Breast epithelium (tissue), 3 donors: Measurements from ENCODE around the gene IL1RL1.

Source experiments
- CTCF ChIP-seq, 3 donors: fragments of 450-650 bp; IDR thresholded peaks; one replicate each; pipeline ENCODE4 v1.5.1; 2016 to 2017; ENCODE audit warnings: antibody characterized with exemption in 3 of 3, mild to moderate bottlenecking in 3 of 3, moderate library complexity in 3 of 3
- POLR2A ChIP-seq: fragments of 450-650 bp; IDR thresholded peaks from one replicate; pipeline ENCODE4 v1.6.1; 2016; ENCODE audit warnings: antibody characterized with exemption, mild to moderate bottlenecking, moderate library complexity
- POLR2AphosphoS5 ChIP-seq, 3 donors: sonication (generic); formaldehyde crosslinking; IDR thresholded peaks; one replicate each; pipeline ENCODE4 v1.6.1; 2017; ENCODE audit warnings: antibody characterized with exemption in 3 of 3

GRCh38 chr2:102342888-102343287 is 31.5 kb downstream of the IL1RL1 start:
- TF ChIP-seq POLR2AphosphoS5 (IDR thresholded peaks at IDR 0.05) = no peak
- no peak for TF ChIP-seq POLR2A
- no peak for TF ChIP-seq CTCF (IDR thresholded peaks at IDR 0.05)
